Cerebellar nuclear complex (tissue), 1 donor: ENCODE data around the gene CIT.
"Not testable (repeated sequence)": the region's sequence is repeated elsewhere in the genome, so short reads cannot be mapped to it uniquely, and the experiment has no call there.

Experiments
- DNase-seq, 2 experiments: peaks; one replicate each; lab custom pipeline; 2025; lab: John Stamatoyannopoulos, UW

Gene CIT

GRCh38 chr12:119676573-119676972, 200.5 kb downstream of the CIT start:
- DNase-seq, result no peak

- no peak for DNase-seq
Observed at GRCh38 chr12:119676022-119676421, 201.1 kb downstream of the CIT start.

- no peak for DNase-seq
Observed at GRCh38 chr12:119674560-119674959, 202.6 kb downstream of the CIT start.

GRCh38 chr12:119673634-119674033, 203.5 kb downstream of the CIT start:
- no peak for DNase-seq

- no peak for DNase-seq
Observed at GRCh38 chr12:119672194-119672593, 204.9 kb downstream of the CIT start.

- no peak for DNase-seq
Observed at GRCh38 chr12:119671070-119671469, 206.1 kb downstream of the CIT start.

GRCh38 chr12:119669744-119670472, 207.2 kb downstream of the CIT start:
- DNase-seq, result no peak

- DNase-seq, result no peak
Observed at GRCh38 chr12:119668324-119668841, 208.7 kb downstream of the CIT start.

GRCh38 chr12:119667577-119668323, 209.4 kb downstream of the CIT start, which contains the start of gene PRKAB1:
PRKAB1 (plus strand) TSS chr12:119668133; CDS start chr12:119668245, 112 bp downstream.
- DNase-seq, result peak; percentile 16 to 87

GRCh38 chr12:119666900-119667576, 210.1 kb downstream of the CIT start:
- peak in 1 of 2 experiments; percentile 56 for DNase-seq

GRCh38 chr12:119666226-119666795, 210.8 kb downstream of the CIT start:
- no peak for DNase-seq

GRCh38 chr12:119665164-119665929, 211.8 kb downstream of the CIT start:
- DNase-seq, result no peak

- no peak for DNase-seq
Observed at GRCh38 chr12:119664642-119665041, 212.5 kb downstream of the CIT start.

GRCh38 chr12:119661882-119662281, 215.2 kb downstream of the CIT start:
- no peak for DNase-seq

- no peak for DNase-seq
Observed at GRCh38 chr12:119660076-119660475, 217.0 kb downstream of the CIT start.

- no peak for DNase-seq
Observed at GRCh38 chr12:119659289-119659897, 217.7 kb downstream of the CIT start.

- not testable (repeated sequence) for DNase-seq
Observed at GRCh38 chr12:119658166-119658565, 219.0 kb downstream of the CIT start.

- not testable (repeated sequence) for DNase-seq
Observed at GRCh38 chr12:119657001-119657400, 220.1 kb downstream of the CIT start.

GRCh38 chr12:119652665-119653064, 224.5 kb downstream of the CIT start:
- DNase-seq, result no peak

GRCh38 chr12:119649202-119649808, 227.8 kb downstream of the CIT start:
- DNase-seq, result no peak
